Measurements from ENCODE around the gene STAG1.

GRCh38 chr3:136745916-136746315 is 6.3 kb downstream of the STAG1 start:
- TF ChIP-seq RXRA (CRISPR knock-in tag; IDR thresholded peaks at IDR 0.05) (no peak), CHCHD3 (CRISPR knock-in tag; IDR thresholded peaks at IDR 0.05) (no peak), PATZ1 (CRISPR knock-in tag; IDR thresholded peaks at IDR 0.05) (no peak), POLR2A (IDR thresholded peaks at IDR 0.05; ENCODE audit: insufficient read depth in 1 of 2, low read depth in 2 of 2, low read length in 2 of 2) (no peak), SMAD3 (CRISPR knock-in tag; IDR thresholded peaks at IDR 0.05) (no peak), TAF1 (CRISPR knock-in tag; IDR thresholded peaks at IDR 0.05) (no peak), MTA1 (CRISPR knock-in tag; IDR thresholded peaks at IDR 0.05; ENCODE audit: borderline replicate concordance) (no peak), MEIS1 (CRISPR knock-in tag; IDR thresholded peaks at IDR 0.05; ENCODE audit: borderline replicate concordance) (no peak), JUNB (CRISPR knock-in tag; IDR thresholded peaks at IDR 0.05; ENCODE audit: borderline replicate concordance) (no peak), CTCF (CRISPR knock-in tag; IDR thresholded peaks at IDR 0.05) (no peak), POLR2AphosphoS5 (IDR thresholded peaks at IDR 0.05; ENCODE audit: low read depth, low read length) (no peak)

Measured in HepG2 (cell line).